ENCODE results near the gene FMNL1. TPM values are rescaled to one million over a fixed set of nuclear protein-coding genes. Genes with fewer than 3 reads are reported as not detected.

The FMNL1 gene
- total RNA-seq, 1 donor from 2014 or later, result 19.4 TPM

DNA sequence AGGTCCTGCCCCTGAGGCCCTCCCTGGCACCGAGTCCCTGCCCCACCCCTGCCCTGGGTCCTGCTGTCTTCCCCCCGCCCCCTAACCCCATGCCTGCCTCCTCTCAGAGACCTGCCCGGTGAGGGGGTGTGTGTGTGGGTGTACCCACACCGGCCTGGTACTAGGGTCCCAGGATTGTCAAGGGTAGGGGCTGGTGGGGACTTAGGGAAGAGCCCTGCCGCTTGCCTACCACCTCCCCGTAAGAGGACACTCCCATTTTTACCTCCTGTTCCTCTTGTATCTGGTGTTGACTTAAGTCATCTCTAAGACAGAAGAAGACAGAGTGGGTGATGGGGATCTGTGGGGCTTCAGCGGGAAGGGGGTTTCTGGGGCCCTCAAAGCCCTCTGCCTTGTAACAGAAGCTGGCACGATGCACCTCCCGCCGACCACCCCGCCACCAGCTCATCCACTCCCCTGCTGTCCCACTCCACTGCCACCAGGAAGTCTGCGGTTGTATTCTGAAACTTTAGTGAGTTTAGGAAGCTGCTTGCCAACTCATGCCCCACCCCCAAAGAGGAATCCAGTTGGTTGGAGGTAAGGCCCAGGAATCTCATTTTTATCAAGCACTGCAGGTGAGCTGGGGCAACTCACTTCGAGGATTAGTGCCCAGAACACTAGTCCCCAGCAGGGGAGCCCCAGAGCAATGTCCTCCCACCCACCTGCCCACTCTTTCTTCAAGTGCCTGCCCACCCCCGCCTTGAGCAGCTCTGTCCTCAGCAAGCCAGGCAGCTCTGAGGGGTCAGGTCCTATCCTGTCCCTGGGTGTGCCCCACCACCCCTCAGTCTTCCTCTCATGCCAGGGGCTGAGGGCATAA, 34.7 kb downstream of the FMNL1 start:
- no peak for DNase-seq (ENCODE audit: low spot score)

DNA sequence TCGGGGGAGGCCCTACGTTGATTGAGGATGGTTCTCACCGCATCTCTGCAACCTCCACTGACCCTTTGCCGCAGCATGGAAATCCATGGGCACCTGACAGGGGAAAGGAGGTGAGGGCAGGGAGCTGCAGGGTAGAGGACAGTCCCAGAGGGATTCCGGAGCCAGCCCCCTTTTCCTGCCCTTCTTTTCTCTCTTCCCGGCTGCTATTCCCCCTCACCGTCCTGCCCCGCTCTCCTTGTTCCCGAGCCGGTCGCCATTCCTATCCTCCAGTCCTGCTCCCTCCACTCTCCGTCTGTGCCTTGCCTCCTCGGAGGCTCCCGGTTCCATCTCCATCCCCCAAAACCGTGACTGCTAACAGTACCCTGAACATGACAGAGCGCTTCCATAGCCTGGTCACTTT, 35.4 kb downstream of the FMNL1 start:
- no peak for DNase-seq (ENCODE audit: low spot score)

DNA sequence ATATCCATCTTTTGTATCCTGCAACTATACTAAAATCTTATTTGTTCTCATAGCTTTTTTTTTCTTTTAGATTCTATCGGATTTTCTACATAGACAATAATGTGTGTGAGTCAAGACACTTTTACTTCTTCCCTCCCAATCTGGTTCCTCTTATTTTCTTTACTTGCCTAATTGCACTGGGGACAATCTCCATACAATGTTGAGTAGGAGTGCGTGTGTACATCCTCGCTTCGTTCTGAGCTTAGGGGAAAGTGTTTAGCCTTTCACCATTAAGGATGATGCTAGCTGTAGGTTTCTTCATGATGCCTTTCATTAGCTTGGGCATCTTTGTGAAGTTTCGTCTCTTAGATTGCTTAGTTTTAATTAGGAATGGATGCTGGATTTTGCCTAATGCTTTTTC, 37.3 kb downstream of the FMNL1 start:
- DNase-seq (ENCODE audit: low spot score), result no peak

DNA sequence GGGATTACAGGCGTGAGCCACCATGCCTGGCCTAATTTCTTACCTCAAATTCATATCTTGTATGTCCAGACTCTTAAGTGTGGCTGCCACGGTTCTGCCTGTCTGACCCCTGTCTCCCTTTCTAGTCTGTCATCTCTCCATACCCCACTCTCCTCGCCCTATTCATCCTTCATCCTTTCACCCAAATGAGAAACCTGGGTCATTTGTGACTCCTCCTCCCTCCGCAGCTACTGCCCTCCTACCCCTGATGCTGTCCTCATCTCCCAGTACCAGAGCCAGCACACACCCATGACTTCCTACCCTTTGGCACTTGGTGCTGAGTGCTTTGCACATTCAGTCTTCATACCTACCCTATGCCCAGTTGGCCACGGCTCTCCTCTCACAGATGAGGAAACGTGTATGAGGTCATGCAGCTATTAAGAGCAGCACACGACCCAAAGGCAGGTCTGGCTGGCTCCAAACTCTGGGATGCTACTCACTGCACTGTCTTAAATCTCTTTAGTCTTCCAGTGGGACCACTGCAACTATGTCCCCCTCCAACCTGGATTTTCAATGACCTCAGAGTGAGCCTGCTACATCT, 38.6 kb downstream of the FMNL1 start:
- no peak for DNase-seq (ENCODE audit: low spot score)

DNA sequence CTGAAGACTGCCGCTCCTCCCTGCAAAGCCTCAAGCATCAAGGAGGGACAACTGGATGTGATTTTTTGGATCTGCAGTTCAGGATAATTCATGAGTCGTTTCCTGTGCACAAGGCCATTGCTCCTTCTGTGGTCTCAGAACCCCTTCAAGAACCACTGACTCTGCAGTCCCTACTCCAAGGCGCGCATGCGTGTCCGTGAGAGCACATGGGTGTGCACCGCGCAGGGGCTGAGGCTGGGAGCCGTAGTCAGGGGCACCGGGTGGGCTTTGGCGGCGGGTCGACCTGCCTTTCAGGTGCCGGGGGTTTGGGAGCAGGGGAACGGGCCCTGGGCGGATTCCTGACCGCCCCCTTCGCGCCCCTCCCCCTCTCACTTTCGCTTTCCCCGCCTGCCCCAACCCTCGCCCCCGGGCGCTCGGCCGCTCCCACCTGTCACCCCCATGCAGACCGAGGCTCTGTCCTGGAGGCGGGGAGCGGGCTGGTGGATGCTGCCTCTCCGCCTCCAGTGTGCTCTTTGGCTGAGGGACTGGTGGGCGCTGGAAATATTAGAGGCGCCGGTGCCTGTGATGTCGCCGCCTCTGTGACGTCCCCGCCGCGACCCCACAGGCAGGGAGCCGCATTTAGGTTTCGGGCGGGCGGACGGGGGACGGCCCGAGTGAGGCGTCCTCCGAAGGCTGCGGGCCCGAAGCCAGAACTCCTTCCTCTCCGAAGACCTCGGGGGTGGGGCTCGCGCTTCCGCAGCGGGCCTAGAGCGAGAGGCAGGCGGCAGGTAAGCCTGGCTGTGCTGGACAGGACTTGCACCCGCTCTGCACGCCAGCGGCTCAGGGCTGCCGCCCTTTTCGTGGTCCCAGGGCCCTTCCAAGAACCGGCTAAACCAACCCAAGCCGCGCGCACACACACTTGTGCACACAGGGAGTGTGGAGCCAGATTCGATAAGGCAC, 40.2 kb downstream of the FMNL1 start, which contains the start of gene SPATA32:
SPATA32 (minus strand) TSS at position 518 of the 939 bp plus-strand sequence; CDS start at position 440, 78 bp downstream.
- peak; percentile 71 for DNase-seq (ENCODE audit: low spot score)

DNA sequence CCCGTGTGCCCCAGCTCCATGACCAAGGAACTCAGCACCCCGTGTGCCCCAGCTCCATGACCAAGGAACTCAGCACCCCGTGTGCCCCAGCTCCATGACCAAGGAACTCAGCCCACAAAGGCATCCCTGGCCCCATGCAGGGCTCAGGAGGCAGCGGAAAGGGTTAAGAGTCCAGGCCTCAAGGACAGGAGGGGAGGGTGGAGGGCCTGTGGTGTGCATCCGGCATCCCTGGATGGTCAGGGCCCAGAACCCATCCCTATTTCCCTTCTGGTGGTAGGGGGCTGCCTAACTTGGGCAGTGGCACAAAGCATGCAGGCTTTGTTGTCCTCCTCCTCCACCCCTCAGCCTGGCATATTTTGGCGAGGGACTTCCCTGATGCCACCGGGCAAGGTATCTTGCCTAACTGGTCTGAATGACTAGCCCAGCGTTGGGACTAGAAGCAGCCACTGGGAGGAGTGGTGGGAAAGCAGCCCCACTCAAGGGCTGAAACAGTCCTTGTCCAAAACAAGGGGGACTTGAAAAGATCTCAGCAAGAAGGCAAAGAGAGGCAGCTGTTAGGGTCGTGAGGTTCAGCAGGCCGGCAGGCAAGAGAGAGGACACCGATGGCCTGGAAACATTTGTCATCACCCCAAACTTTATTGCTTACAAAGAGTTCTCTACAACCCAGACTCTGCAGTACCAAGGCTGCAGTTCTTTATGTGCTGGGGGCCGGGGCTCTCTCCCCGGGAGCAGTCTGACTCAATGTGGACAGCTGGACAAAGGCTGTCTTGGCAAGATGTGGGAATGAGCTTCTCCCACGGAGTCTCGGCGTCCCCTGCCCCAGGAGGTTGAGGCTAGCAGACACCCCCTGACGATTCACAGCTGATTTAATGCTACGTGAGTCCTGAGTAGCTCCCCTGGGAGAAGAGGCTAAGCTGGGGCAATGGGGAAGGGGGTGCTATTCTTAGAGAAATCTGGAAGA, 41.1 kb downstream of the FMNL1 start:
- no peak for DNase-seq (ENCODE audit: low spot score)

DNA sequence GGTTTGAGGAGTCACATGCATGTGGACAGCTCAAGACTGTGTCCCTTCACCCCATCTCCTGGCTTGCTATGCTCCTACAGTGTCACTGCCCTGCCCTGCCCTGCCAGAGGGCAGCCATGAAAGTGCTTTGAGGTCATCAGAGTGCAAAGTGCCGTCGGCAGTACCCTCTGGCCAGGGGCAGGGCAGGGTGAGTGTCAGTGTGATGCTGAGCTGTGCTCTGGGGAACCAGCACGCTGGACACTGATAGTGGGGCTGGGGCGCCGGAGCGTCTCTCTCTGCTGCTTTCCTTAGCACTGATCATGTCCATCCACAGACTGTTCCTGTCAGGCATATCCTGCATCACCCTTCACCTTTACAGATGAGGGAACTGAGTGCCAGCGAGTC, 41.8 kb downstream of the FMNL1 start:
- DNase-seq (ENCODE audit: low spot score), result no peak

DNA sequence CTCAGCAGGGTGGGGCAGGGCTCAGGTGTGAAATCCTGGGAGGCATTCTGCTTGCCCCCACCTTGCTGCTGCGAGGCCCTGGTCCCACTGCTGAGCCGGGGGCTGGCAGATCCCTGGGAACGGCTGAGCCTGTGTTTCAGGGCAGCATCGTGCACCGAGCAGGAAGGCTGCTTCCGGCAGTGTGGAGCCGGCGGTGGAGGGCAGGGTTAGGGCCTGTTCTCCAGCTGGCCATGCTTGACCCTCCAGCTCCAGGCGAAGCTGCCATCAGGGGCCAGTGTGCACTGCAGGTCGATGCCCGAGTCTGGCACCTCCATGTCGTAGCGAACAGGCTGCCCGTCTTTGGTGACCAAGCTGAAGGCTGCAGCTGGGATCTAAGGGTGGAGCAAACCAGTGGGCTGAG, 42.7 kb downstream of the FMNL1 start:
- no peak for DNase-seq (ENCODE audit: low spot score)

DNA sequence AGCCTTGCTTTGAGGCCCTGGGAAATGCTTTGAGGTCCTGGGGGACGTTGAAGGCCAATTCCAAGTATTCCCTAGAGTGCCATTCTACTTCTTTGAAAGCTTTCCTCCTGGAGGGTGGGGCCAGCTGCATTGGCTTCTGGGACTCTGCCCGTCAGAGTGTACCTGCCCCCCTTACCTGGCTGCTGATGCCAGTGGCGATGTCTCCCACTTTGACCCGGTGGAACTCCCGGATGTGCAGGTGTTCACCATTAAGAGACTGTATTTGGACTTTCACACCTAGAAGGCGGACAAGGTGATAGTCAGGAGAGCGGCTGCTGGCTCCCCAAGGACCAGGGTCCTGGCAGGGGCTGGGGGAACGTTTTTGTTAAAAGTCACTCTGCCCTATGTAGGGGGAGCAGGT, 43.3 kb downstream of the FMNL1 start:
- DNase-seq (ENCODE audit: low spot score), result no peak

DNA sequence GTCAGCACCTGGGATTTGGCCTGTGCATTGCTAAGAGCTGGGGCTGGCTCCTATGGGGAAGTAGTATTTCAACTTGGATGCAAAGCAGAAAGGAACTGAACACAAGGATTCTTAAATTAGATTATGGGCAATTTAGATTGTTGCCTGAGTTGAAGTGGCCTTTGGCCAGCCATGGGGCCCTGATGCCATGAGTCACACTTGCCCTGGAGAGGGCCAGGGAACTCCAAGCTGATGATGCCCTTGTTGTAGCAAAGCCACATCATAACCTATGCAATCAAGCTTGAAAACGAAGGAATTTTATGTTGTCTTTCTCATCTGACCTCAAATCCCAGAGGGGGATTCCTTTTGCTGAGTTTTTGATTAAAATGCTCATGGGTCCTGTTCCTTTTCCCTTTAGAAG, 44.1 kb downstream of the FMNL1 start:
- DNase-seq (ENCODE audit: low spot score), result no peak

DNA sequence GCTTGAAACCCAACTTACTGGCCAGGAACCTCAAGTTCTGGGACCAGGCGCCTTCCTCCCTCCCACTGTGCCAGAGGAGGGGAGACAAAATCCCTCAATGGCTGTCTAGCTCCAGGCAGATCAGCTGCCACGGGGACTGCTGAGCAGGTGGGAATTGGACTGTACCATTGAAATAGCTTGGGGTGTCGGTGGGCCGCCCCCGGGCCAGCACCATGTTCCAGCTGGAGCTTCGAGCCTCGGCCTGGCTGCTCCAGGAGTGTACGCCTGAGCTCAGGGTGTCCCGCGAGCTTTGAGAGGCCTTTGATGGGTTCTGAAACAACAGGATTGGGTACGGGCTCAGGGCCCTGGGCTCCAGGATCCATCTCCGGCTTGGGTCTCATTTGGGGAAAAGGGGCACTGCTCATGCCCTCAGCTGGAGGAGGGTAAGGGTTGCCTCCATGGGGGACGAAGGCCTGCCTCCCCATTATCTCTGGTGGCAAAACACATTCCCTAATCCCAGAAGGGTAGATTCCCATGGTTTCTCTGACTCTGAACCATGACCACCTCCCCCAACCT, 44.8 kb downstream of the FMNL1 start:
- no peak for DNase-seq (ENCODE audit: low spot score)

DNA sequence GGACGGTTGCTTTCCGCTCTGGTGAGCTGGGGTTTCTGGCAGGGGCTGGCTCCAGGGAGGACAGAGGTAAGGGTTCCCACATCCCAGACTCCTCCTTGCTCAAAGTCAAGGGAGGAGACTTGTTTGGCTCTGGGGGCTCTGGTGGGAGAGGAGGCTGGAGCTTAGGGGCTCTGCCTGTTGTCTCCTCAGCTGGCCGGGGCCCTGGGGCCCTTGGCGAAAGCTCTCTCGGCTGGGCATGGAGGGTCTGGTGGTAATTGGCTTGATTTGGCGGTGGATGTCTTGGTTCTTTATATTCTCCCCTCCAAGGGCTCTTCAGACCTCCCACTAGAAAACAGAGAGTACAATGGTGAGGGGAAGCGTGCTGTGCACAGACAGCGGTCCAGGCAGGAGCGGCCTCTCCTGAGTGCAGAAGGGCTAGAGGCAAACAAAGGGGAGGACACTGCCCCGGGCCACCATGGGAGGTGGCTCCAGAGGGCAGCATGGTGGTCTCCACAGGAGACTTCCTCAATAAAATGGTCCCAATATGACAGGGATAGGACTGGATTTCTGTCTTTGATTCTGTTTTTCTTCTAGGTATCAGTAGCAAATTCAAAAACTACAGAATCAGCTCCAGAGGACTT, 45.9 kb downstream of the FMNL1 start:
- no peak for DNase-seq (ENCODE audit: low spot score)

DNA sequence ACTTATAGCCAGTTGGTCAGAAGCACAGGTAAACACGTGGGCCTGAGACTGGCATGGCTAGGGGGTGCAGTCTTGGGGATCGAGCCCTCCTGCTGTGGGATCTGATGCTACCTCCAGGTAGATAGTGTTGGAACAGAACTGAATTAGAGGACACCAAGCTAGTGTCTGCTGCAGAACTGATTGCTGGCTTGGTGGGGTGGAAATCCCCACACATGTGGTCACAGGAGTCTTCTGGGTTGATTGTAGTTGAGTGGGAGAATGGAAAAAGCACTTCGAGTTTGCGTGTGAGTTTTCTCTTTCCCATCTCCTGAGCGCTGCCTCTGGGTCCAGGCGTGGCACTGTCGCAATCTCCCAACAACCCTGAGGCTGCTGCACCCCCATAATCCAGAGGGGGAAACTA, 48.2 kb downstream of the FMNL1 start:
- DNase-seq (ENCODE audit: low spot score), result no peak

DNA sequence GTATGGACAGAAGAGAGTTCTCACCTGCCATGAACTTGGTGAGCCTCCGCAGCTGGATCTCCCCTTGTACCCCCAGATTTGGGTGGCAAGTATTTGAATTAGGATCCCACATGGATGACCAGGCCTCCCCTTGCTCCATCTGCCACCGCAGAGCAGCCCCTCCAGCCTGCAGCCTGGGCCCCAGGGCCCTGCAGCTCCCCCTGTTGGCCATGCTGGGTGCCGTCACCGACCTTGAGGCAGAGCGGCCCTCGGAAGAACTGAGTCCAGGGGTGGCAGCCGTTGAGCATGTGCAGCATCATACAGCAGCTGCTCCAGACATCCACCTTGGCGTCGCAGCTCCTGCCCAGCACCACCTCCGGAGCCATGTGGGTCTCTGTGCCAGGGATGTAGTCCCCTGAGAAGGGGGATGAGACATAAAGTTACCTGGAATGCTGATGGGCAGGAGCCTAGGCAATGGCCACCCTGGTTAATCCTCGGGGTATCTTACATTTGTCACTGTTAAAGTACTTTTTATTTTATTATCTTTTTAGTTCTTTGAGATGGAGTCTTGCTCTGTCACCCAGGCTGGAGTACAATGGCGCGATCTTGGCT, 49.2 kb downstream of the FMNL1 start:
- no peak for DNase-seq (ENCODE audit: low spot score)

DNA sequence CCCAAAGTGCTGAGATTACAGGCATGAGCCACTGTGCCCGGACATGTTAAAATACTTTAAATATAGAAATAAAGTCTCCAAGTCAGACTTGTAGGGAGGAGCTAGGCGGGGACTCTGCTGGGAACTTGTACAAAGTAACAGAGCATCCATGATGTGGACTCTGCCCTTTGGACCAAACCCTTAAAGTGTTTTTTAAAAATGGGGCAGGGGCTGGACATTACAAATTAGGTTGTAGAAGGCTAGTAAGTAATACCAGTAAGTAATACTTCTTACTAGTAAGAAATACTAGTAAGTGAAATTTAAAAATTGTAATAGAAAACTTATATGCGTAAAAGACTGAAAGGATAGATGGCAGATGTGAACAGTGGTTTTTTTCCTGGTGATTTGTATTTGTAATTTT, 49.9 kb downstream of the FMNL1 start:
- DNase-seq (ENCODE audit: low spot score), result no peak

DNA sequence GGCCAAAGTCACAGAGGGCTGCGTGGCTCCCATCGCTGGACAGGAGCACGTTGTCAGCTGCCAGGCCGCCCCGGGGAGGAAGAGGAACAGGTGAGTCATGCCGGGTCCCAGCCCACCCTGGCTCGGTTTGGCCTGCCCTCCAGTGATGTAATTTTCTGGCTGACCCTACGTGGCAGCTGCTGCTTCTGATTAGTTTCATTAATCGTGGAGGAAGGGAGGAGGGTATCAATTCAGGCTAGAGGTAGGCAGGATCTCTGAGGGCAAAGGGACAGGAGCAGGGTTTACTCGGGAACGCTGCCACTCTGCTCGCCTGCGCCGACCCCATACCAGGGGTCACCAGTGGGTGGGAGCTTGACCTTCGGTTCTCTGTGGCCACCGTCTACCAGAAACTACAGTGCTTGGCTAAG, 51.9 kb downstream of the FMNL1 start:
- DNase-seq (ENCODE audit: low spot score), result no peak

DNA sequence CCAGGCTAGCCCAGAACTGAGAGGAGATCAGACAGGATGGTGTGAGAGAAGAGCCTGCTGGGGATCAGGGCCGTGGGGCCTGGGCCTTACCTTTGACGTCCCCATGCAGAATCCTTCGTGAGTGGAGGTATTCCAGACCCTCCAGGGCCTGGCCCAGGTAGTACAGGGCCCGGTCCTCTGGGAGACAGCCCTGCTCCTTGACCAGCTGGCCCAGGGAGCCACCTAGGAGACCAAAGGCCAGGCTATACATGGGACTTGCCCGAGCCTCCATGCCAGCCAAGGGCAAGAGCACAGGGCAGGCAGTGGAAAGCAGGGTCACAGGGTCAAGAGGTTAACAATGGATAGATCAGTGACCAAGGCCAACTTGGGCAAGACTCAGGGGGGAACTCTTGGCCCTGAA, 52.3 kb downstream of the FMNL1 start:
- no peak for DNase-seq (ENCODE audit: low spot score)

DNA sequence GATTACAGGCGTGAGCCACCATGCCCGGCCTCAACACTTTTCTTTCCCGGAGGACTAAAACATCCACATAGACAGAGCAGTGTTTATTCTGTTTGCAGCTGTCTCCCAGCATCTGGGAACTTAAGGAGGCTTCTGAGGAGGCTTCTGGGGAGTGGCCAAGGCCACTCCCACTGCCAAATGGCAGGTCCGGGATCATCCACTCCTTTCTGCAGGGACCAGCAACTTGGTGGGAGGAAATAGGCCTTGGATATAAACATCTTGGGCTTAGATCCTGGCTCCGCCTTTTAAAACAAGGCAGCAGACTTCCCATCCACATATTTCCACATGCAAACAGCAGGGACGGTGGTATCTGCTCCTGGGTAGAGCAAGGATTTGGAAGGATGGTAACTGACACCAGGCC, 54.3 kb downstream of the FMNL1 start:
- DNase-seq (ENCODE audit: low spot score), result no peak

DNA sequence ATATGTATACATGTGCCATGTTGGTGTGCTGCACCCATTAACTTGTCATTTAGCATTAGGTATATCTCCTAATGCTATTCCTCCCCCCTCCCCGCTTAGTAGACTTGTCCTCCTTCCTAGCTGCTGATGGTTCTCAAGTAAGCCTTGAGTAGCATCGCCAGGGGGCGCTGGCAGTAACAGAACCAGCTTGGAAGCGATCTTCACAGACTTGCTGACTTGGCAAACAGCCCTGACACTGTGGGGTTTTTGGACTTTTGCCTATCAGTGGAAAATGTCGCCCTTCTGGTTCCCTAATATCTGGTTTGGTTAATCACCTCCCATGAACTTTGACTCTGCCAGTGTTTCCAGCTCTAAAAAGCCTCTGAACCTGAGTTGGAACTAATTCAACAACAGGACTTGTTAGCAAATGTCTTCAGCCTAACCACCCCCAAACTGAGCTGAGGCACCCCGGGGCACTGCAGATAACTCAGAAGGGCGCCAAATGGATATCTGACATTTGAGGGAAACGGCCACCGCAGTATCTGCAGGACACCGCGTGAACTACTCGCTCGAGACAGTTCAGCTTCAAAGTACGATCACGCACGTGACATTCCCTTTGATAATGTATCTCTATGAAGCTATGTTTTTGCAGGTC, 55.6 kb downstream of the FMNL1 start:
- DNase-seq (ENCODE audit: low spot score), result peak; percentile 95

DNA sequence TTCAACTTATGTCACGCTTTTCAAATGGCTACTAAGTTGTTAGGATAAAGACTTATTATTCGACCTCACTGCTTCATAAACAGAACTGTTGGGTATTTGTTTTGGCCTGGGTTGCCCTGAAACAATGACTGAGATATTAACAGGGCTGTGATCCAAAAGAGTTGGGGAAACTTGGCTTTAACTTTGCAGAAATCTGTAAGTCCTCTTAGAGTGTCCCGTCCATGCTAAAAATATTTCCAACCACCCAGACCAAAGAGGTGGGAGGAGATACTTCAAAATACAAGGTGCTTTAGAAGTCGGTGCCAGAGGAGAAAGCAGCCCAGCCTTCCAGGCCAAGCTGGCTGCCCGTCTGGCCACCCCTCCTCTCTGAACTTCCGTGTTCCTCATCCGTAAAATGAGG, 56.3 kb downstream of the FMNL1 start:
- DNase-seq (ENCODE audit: low spot score), result no peak
